ENCODE results near the gene IL3.

Gene IL3

GRCh38 chr5:132060501-132061161, at the start of gene IL3:
IL3 (plus strand) TSS chr5:132060655; CDS start chr5:132060707, 52 bp downstream.
- no peak for DNase-seq

- no peak for DNase-seq
Observed at GRCh38 chr5:132010989-132011621, 49.4 kb upstream of the IL3 start.

- DNase-seq = no peak
Observed at GRCh38 chr5:132011622-132012343, 48.7 kb upstream of the IL3 start, which contains the start of gene ACSL6. ACSL6 (minus strand) TSS chr5:132011658; CDS start chr5:132011553, 105 bp downstream.

GRCh38 chr5:132012371-132013005, 48.0 kb upstream of the IL3 start:
- DNase-seq = no peak

GRCh38 chr5:132013006-132013689, 47.3 kb upstream of the IL3 start:
- DNase-seq = no peak

- no peak for DNase-seq
Observed at GRCh38 chr5:132013711-132014110, 46.7 kb upstream of the IL3 start.

- no peak for DNase-seq
Observed at GRCh38 chr5:132016721-132017250, 43.7 kb upstream of the IL3 start.

GRCh38 chr5:132017316-132017715, 43.1 kb upstream of the IL3 start:
- no peak for DNase-seq

- no peak for DNase-seq
Observed at GRCh38 chr5:132017738-132018625, 42.5 kb upstream of the IL3 start.

- DNase-seq = no peak
Observed at GRCh38 chr5:132019337-132019736, 41.1 kb upstream of the IL3 start.

- no peak for DNase-seq
Observed at GRCh38 chr5:132019857-132020555, 40.4 kb upstream of the IL3 start.

- DNase-seq = no peak
Observed at GRCh38 chr5:132020568-132021339, 39.7 kb upstream of the IL3 start.

GRCh38 chr5:132021654-132022053, 38.8 kb upstream of the IL3 start:
- DNase-seq = no peak

- DNase-seq = no peak
Observed at GRCh38 chr5:132022737-132023136, 37.7 kb upstream of the IL3 start.

- DNase-seq = no peak
Observed at GRCh38 chr5:132023258-132024116, 37.0 kb upstream of the IL3 start.

GRCh38 chr5:132024117-132024435, 36.4 kb upstream of the IL3 start:
- DNase-seq = no peak

GRCh38 chr5:132024789-132025402, 35.6 kb upstream of the IL3 start:
- no peak for DNase-seq

GRCh38 chr5:132025403-132025971, 35.0 kb upstream of the IL3 start:
- no peak for DNase-seq

All from NCI-H2107 (cell line).